ENCODE data around the gene ZBTB42.

The ZBTB42 gene

DNA sequence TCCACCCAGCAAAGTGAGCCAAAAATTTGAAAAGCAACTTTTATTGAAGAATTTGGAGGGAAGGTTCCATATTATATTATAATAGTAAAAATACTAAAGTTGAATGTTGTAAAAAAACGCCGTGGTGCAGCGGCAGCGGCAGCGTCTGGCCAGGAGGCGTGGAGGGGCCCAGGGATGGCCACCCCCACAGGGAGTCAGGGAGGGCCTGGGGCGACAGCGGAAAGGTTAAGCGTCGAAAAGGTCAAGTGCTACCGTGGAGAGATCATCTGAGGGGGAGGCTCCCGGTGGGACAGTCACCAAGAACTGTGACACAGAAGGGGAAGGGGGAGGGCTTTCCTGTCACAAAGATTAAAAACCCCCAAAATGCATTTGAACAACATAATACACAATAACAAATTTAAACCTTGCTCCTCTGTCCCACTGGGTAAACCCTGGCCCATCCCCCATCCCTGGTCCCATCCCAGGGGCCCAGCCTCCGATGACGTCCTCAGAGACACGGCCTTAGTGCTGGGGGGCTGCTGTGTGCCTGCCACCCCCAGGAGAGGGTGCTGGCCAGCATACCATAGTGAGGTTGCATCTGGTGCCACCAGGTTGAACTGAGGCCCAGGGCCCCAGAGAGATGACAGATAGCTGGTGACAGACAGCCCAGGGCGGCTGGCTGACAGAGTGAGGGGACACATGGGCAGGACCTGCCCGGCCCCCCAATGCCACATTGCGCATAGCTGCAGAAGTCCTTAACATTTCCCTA is 31.4 kb upstream of the ZBTB42 start:
- no peak for DNase-seq (ENCODE audit: low read depth in 1 of 2, low spot score in 1 of 2)

GRCh38 chr14:104770072-104770579 is 30.8 kb upstream of the ZBTB42 start:
- DNase-seq (ENCODE audit: low read depth in 1 of 2, low spot score in 1 of 2) = no peak

DNA sequence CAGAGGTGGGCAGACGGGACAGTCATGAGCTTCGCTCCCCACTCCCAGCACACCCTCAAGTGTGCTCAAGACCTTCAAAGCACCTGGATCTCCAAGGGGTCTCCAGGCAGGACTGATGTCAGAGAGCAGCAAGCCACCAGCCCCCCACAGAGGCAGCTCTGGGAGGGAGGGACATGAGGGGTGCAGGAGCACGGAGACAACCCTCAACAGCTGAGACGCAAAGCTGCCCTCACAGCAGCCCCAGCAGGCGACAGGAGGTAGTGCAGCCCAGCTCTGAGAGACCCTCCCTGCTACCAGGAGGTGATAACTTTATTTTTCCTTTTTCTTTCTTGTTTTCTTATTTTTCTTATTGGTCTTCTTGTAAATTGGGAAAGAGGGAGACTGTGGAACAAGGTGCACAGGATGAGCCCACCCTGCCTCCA is 30.0 kb upstream of the ZBTB42 start:
- no peak for DNase-seq (ENCODE audit: low read depth in 1 of 2, low spot score in 1 of 2)

DNA sequence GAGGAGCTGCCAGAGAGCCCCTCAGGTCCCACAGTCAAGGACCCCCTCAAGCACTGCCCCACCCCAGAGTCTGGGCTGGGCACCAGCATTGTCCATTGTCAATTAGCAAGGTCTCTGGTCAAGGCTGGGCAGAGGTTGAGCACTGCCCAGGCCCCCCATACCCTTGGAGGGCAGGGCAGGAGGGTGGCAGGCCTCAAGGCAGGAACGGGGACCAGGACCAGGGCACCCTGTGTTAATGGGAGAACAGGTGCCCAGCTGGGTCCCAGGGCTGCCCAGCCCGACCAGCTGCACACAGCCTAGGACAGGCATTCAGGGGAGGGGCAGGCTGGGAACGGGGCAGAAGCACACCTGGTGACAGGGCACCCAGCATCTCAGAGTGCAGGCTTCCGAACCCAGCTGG is 29.5 kb upstream of the ZBTB42 start:
- DNase-seq (ENCODE audit: low read depth in 1 of 2, low spot score in 1 of 2) = no peak

GRCh38 chr14:104771918-104772706 is 28.8 kb upstream of the ZBTB42 start:
- DNase-seq (ENCODE audit: low read depth in 1 of 2, low spot score in 1 of 2) = no peak

GRCh38 chr14:104772707-104773504 is 28.0 kb upstream of the ZBTB42 start:
- DNase-seq (ENCODE audit: low read depth in 1 of 2, low spot score in 1 of 2) = no peak

- no peak for DNase-seq (ENCODE audit: low read depth in 1 of 2, low spot score in 1 of 2)
Measured at GRCh38 chr14:104773505-104774452, 27.1 kb upstream of the ZBTB42 start.

DNA sequence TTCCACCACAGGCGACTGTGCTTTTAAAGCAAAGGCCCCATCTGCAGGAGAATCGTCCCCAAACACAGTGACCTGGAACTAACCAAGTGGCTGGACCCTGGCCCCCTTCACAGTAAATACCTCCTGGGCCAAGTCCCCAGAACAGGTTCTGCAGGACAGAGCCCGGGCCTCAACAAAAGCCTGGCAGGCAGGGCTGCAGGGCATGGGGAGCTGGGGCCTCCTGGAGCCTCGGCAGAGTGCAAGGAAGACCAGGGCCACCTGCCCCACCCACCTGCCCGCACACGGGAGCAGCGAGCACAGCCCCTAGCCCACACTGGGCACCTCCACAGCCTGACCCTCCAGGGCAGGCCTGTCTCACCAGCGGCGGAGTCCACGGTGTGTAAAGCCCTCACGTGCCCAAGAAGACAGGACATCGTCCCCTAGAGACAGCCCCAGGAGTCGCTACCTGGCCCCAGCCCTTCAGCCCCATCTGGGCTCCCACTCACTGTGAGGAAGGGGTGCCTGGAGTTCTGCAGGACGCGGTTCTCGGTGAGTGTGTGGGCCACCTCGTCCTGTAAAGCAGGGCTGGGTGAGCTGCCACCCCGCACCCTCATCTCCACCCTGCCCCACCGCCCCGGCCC is 26.3 kb upstream of the ZBTB42 start:
- no peak for DNase-seq (ENCODE audit: low read depth in 1 of 2, low spot score in 1 of 2)

DNA sequence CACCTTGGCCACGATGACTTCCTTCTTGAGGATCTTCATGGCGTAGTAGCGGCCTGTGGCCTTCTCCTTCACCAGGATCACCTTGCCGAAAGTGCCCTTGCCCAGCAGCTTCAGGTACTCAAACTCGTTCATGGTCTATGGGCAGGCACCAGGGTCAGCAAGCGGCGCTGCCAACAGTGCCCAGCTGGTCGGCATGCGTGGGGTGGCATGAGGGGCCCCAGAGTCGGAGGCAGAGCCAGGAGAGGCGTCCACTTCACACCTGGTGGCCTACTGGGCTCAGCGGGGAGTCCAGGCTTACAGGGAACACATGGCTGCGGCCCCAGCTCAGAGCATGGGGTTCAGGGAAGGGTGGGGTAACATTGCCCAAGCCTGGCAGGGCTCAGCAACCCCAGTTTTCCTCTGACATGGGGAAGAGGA is 25.8 kb upstream of the ZBTB42 start:
- DNase-seq (ENCODE audit: low read depth in 1 of 2, low spot score in 1 of 2) = no peak

GRCh38 chr14:104776481-104776880 is 24.4 kb upstream of the ZBTB42 start:
- DNase-seq (ENCODE audit: low read depth in 1 of 2, low spot score in 1 of 2) = no peak

- no peak for DNase-seq (ENCODE audit: low read depth in 1 of 2, low spot score in 1 of 2)
Measured at GRCh38 chr14:104776961-104777807, 23.7 kb upstream of the ZBTB42 start.

DNA sequence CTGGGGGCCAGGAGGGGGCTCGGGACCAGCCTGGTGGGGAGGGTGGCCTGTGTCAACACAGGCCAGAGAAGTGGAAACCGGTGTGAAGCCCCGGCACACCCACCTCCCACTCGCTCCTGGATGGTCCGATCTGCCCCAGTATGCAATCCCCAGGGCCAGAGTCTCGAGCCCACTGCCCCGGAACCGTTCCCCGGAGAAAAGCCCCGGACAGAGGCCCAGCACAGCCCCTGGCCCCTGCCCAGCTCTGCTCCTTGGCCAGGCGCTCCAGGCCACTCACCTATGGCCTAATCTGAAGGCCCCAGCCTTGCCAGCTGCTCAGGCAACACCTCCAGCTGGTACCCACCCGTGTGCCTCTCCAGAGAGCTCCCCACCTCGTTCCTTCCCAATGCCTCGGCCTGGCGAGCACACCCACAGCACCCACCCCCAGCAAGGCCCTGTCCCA is 23.1 kb upstream of the ZBTB42 start:
- no peak for DNase-seq (ENCODE audit: low read depth in 1 of 2, low spot score in 1 of 2)

GRCh38 chr14:104778694-104779331 is 22.1 kb upstream of the ZBTB42 start:
- no peak for DNase-seq (ENCODE audit: low read depth in 1 of 2, low spot score in 1 of 2)

GRCh38 chr14:104779776-104780512 is 21.0 kb upstream of the ZBTB42 start:
- no peak for DNase-seq (ENCODE audit: low read depth in 1 of 2, low spot score in 1 of 2)

- no peak for DNase-seq (ENCODE audit: low read depth in 1 of 2, low spot score in 1 of 2)
Measured at GRCh38 chr14:104780513-104781030, 20.3 kb upstream of the ZBTB42 start.

DNA sequence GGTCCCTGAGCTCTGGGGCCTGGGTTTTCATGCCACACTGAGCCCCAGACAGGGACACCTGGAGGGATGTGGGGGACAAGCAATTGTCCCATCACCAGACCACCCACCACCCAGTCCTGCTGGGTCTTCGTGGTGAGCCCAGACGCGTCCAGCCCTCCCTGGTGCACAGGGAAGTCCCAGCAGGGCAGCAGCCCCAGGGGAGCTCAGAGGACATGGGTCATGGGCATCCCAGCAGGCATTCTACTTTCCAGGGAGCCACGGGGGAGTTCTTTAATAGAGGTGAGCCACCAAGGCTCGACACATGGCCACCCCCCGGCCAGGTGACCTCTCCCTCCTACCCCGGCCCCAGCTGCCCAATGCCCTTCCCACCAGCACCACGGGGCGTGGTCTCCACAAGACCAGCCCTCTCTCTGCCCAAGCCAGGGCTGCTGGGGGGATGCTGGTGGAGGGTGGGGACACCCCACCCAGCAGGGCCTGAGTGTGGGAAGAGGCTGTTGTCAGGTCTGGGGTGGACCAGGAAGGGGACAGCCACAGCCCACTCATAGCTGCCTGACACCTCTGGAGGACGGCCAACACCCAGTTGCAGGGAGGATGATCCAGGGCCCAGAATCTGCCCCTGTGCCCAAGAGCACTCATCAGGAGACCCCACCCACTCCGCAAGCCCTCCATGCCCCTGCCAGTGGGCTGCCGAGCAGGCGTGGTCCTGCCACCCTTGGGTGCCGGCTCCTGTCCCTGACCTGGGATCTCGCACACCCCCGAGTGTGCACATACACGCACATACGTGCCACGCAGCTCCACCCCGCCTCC is 19.4 kb upstream of the ZBTB42 start:
- no peak for DNase-seq (ENCODE audit: low read depth in 1 of 2, low spot score in 1 of 2)

Data from activated CD4-positive, alpha-beta T cell treated with anti-CD3 and anti-CD28 coated beads, Interleukin-2, amount 50 U/mL, for 24 hours (primary cell).